ENCODE results near the gene SEMA7A. TPM values are rescaled to one million over a fixed set of nuclear protein-coding genes. Genes with fewer than 3 reads are reported as not detected.
A peak's percentile ranks its signal among the peaks of the same experiment; 100 is the strongest.

The SEMA7A gene
- total RNA-seq, 4 donors from 2014 or later: 31.8 to 35.6 (median 33.8) TPM

DNA sequence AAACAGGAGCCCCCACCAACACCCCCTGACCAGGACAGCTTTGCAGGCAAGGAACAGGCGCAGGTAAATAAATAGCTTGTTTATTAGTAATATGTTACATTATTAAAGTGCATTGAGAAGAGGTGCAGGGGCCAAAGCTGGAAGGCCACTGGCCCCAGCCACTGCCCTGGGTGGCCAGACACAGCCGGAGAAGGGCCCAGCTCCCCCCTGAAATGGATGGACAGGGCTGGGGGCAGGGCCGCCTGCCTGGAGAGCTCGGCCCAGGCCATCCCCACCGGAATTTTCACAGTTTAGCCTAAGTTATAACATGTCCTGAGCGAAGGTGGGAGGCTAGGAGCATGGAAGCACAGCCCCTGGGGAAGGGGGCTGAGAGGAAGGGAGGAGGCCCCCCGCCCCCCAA lies 24.5 kb downstream of the SEMA7A start:
- H3K27ac ChIP-seq: peak overlapping the region in 2 of 4 donors; percentile 61 to 64
- no peak for DNase-seq (ENCODE audit: low spot score in 2 of 2)
- no peaks in the 10 kb centered on the region for H3K9me3 ChIP-seq
- H3K27me3 ChIP-seq: no peaks in the 10 kb centered on the region
- no peak for TF ChIP-seq EP300 (IDR thresholded peaks at IDR 0.05)
- no peak for TF ChIP-seq CTCF (IDR thresholded peaks at IDR 0.05)
- no peak for TF ChIP-seq POLR2A (IDR thresholded peaks at IDR 0.05)
- peaks cover 0 to 53% (median 0%) of the 10 kb centered on the region in 3 donors for H3K36me3 ChIP-seq
- peaks cover 0 to 59% (median 9%) of the 10 kb centered on the region in 4 donors for H3K4me1 ChIP-seq
- H3K4me3 ChIP-seq: no peak overlapping the region
- 78% methylated on average over 7 of the region's 7 CpGs for WGBS, 2 donors

DNA sequence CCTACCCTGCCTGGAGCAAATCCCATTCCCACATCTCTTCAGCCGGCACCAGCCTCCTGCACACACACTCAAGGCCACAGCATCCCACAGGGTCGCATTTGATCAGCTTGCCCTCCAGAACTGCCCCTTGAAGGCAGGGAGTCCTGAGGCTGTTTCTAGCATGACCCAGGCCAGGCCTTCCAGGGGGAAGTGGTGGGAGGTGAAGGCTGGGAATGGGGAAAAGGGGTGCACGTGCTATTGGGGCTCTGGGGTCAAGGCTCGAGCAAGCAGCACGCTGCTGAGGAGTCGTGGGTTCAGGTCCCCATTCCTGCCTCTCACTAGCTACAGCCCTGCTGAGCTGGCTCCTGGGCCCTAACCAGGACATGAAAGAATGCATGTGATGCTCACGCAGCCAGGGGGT lies 24.9 kb downstream of the SEMA7A start:
- Histone ChIP-seq H3K9me3 (no peaks in the 10 kb centered on the region), H3K36me3 (peaks cover 0 to 49% (median 0%) of the 10 kb centered on the region in 3 donors), H3K27ac (peak overlapping the region in 2 of 4 donors; percentile 61 to 64), H3K4me1 (peaks cover 0 to 59% (median 11%) of the 10 kb centered on the region in 4 donors), H3K4me3 (no peak overlapping the region), H3K27me3 (no peaks in the 10 kb centered on the region)
- 65 to 68% methylated on average over 7 of the region's 7 CpGs for WGBS, 2 donors
- no peak for TF ChIP-seq CTCF (IDR thresholded peaks at IDR 0.05)
- no peak for TF ChIP-seq EP300 (IDR thresholded peaks at IDR 0.05)
- no peak for TF ChIP-seq POLR2A (IDR thresholded peaks at IDR 0.05)
- no peak for DNase-seq (ENCODE audit: low spot score in 2 of 2)

DNA sequence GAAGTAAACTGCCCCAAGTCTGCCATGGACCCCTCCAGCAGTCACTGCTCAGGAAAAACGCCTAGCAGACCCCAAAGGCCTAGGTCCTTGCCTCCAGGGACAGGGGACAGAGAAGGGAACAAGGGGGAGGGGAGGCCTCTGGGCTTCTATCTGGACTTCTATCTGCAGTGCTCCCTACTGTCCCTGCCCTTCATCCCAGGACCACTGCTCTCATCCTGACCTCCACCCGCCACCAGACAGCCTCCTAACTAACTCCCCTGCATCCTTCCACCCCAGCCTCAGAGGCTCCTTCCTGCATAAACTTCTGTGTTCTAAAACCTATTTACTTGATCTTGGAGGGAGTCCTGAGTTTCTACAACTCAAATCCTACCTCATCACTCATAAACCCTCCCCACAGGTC lies 25.4 kb downstream of the SEMA7A start:
- 73% methylated on average over 2 of the region's 2 CpGs for WGBS, 2 donors
- Histone ChIP-seq H3K27me3 (no peaks in the 10 kb centered on the region), H3K4me3 (no peak overlapping the region), H3K9me3 (no peaks in the 10 kb centered on the region), H3K36me3 (peaks cover 0 to 45% (median 0%) of the 10 kb centered on the region in 3 donors), H3K27ac (peak overlapping the region in 2 of 4 donors; percentile 61 to 64), H3K4me1 (peaks cover 0 to 58% (median 11%) of the 10 kb centered on the region in 4 donors)
- no peak for TF ChIP-seq EP300 (IDR thresholded peaks at IDR 0.05)
- no peak for TF ChIP-seq POLR2A (IDR thresholded peaks at IDR 0.05)
- no peak for TF ChIP-seq CTCF (IDR thresholded peaks at IDR 0.05)
- no peak for DNase-seq (ENCODE audit: low spot score in 2 of 2)

DNA sequence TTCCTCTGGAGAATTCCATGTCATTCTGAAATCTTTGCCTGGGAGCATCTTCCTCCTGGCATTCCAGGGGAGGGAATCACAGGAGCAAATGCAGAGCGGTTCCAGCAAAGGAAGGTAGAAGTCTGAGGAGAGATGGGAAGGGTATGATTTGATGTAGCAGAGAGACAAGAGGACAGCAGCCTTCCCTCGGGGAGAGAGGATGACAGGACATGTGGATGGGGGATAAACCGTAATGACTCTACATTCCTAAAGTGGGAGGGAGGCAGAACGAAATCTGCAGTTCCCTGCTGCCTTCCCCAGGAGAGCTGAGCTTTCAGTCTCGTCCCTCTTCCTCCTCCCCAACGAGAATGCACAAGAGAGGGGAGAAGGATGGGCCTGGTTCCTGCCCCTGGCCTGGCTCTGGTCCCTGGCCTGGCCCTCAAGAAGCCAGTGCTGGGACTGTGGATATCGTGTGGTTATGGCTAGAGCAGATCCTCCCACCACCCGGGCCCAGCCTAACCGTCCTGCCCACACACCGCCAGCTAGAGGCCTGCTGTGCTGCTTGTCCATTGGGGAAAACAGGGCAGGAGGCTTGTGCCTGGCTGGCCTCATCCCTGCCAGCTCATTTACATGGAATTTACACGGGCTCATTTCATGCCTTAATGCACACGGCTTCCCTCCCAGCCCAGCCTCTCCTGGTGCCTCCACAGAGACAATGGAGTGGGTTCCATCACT lies 26.6 kb downstream of the SEMA7A start:
- TF ChIP-seq POLR2A (IDR thresholded peaks at IDR 0.05) (no peak), EP300 (IDR thresholded peaks at IDR 0.05) (peak in 1 of 2 donors; percentile 13)
- Histone ChIP-seq H3K27me3 (no peaks in the 10 kb centered on the region), H3K4me3 (no peak overlapping the region), H3K27ac (peak overlapping the region in 3 of 4 donors; percentile 61 to 67 (median 64)), H3K4me1 (peaks cover 0 to 47% (median 15%) of the 10 kb centered on the region in 4 donors), H3K36me3 (peaks cover 0 to 34% (median 0%) of the 10 kb centered on the region in 3 donors), H3K9me3 (no peaks in the 10 kb centered on the region)
- WGBS, 2 donors: 27 to 31% methylated on average over 10 of the region's 12 CpGs
- no peak for DNase-seq (ENCODE audit: low spot score in 2 of 2)

DNA sequence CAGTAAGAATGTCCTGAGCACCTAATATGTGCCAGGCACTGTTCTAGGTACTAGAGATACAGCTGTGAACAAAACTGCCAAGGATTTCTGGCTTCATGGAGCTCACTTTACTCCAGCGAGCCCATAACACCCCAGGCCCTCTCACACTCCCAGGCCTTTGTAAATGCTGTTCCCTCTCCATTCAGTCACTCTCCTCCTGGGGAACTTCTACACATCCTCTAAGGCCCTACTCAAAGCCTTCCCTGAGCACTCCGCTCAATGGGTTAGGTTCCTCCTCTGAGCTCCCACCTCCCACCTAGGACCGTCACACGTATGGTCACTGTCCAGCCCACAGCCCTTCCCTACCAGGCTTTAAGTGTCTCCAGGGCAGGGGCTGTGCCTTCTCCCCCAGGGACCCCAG lies 27.2 kb downstream of the SEMA7A start:
- H3K27ac ChIP-seq: peak overlapping the region in 2 of 4 donors; percentile 61 to 64
- DNase-seq (ENCODE audit: low spot score in 2 of 2): no peak
- no peak overlapping the region for H3K4me3 ChIP-seq
- H3K27me3 ChIP-seq: no peaks in the 10 kb centered on the region
- no peak for TF ChIP-seq CTCF (IDR thresholded peaks at IDR 0.05)
- no peak for TF ChIP-seq EP300 (IDR thresholded peaks at IDR 0.05)
- TF ChIP-seq POLR2A (IDR thresholded peaks at IDR 0.05): no peak
- H3K4me1 ChIP-seq: peaks cover 0 to 43% (median 18%) of the 10 kb centered on the region in 4 donors
- H3K36me3 ChIP-seq: peaks cover 0 to 27% (median 0%) of the 10 kb centered on the region in 3 donors
- H3K9me3 ChIP-seq: no peaks in the 10 kb centered on the region
- 89 to 93% methylated on average over 4 of the region's 4 CpGs for WGBS, 2 donors

Data from tibial nerve (tissue), 4 donors.